Measurements from ENCODE around the gene UCK2.

Gene UCK2

DNA sequence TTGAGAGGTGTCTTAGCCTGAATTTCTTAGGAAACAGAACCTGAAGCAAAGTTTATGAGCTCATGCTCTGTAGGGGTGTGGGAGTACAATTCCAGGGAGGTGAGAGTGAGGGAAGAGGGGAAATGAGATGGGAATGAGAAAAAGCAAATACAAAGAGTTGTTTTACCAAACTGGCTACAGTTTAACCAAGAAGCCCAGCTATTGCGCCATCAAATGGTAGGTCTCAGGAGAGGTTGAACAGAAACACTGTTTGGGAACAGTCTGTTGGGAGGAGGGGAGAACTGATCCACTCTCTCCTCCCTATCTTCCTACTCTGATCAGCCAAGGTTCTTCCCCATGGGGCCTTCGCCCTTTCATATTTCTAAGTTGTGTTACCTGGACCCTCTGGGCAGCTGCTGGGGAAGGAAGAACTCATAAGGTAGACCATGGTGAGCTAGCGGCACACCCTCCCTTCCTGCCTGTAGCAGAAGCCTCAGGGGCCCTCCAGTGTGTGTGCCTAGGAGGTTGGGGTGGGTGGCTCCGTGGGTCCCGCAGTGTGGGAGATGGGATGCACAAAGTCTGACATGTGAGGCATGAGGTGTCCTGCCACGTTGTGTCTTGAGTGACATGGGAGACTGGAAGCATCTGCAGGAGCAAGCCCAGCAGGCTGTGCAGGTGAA lies 120.5 kb downstream of the UCK2 start:
- DNase-seq: no peak

DNA sequence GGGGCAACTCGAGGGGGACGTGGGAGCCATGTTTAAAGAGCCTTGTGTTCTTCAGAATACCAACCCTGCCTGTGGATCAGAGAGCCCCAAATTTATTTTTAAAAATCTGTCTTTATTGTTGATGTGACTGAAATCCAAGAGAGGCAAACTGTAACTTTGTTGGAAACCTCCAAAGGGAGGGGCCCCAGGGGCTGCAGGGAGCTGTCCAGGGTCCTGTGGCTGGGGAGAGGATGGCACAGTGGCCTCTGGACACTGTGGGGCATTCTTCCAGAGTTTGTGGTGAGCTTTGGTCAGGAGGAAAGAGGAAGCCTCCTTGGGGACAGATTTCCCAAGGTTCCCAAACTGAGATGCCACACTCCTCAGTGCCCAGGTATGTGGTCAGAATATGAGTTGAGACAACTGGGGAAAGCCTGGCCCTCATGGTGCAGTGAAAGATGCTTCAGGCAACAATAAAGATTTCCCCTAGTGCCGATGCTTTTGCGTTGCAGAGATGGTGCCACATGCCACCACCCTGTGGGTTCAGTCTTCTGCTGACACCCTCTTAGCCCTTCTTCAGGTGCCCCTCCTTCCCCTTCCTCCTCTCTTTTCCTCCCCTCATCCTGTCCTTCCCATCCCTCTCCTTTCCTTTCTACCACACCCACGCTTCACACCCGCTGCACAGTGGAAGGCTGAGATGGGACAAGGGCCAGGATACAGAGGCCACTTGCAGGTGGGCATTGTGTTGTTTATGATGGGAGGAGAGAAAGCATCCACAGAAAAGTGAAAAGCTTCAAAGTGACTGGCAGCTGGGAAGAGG lies 122.1 kb downstream of the UCK2 start:
- no peak for DNase-seq

DNA sequence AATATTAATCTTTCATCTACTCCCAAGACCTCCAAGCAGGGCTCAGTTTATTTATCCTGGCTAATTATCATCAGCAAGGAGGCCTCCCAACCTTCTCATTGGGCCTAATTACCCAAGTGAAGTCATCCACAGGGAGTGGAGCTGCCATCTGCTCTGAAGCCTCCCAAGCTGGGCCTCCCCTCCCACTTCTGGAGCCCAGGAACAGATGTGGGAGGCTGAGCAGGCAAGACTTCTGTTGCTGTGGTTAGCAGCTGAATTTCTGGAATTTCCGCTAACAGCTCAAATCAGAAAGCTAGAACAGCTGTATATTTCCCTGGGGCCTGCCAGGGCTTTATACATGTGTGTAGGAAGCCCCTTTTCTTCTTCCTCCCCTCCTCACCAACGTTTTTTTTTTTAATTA lies 127.5 kb downstream of the UCK2 start:
- DNase-seq: no peak

DNA sequence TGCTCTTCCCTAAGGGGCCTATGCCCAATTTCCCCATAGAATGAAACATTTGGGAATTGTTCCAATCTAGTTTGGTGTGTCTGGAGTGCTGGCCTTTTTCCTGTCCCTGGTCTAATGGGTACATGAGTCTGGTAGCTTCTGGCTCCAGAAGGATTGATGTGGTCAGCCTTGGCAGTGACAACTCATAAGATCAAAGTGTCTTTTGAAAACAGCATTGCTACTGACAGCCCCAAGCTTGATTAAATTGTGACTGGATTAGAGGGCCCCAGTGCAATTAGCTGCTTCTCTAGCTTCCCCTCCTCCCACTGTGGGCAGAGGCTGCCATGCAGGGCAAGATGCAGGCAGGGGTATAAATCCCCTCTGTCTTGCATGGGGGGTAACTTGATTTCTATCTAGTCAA lies 130.9 kb downstream of the UCK2 start:
- DNase-seq: no peak

DNA sequence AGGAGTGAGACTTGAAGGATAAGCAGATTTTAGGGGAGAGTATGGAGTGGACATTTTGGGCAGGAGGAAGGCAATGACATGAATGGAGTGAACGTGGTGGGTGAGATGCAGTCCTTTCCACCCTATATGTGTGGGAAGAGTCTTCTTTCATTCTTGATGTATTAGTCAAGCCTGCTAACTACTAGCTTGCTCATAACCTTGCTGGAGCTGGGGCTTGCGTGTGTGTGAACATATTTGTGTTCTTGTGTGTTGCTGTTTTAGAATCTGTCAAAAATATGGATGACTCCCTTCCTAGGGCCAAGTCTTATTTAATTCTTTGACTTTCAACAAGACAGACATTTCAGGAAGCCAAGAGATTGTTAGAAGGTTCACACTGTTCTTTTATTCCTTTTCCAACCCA lies 132.7 kb downstream of the UCK2 start:
- no peak for DNase-seq

DNA sequence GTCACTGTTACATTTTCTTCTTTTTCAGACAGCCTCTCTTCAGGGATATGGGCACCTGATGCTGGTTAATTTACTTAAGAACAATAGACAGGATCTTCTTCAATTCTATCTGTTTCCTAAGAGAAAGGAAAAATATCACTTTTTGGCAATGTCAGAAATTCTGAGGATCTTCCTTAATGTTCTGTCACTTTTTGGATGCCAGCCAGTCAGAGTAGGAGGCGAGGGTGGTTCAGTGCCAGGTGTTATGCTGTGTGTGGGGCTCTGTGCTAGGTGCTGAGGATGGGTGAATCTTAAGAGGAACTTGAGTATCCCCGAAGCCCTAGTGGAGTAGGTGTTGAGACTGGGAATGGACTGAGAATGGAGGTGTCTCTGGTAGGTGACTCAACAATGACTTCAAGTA lies 133.5 kb downstream of the UCK2 start:
- no peak for DNase-seq

Measured in DMS79 treated with DMSO at 0.1 percent for 48 hours (cell line).